GM12891 (cell line): ENCODE measurements around the gene PTPN3.

Source experiments
- PAX5 ChIP-seq: IDR thresholded peaks from 2 replicates; pipeline ENCODE4 v1.6.1; 2011; ENCODE audit warnings: low read length, moderate library complexity, mild to moderate bottlenecking; ENCODE audit not compliant: insufficient read depth, severe bottlenecking
- POLR2A ChIP-seq: IDR thresholded peaks from 2 replicates; pipeline ENCODE4 v1.6.1; 2011; ENCODE audit warnings: low read depth, low read length, control low read depth
- POLR2AphosphoS5 ChIP-seq: IDR thresholded peaks from 2 replicates; pipeline ENCODE4 v1.6.1; 2011; ENCODE audit warnings: low read depth, low read length, control low read depth
- POU2F2 ChIP-seq: IDR thresholded peaks from 2 replicates; pipeline ENCODE4 v1.6.1; 2011; ENCODE audit warnings: low read depth, mild to moderate bottlenecking, control low read depth, low read length, moderate library complexity
- SPI1 ChIP-seq: IDR thresholded peaks from 2 replicates; pipeline ENCODE4 v1.6.1; 2011; ENCODE audit warnings: low read depth, low read length, control low read depth
- TAF1 ChIP-seq: IDR thresholded peaks from 2 replicates; pipeline ENCODE4 v1.6.1; 2011; ENCODE audit warnings: low read depth, low read length, control low read depth

DNA sequence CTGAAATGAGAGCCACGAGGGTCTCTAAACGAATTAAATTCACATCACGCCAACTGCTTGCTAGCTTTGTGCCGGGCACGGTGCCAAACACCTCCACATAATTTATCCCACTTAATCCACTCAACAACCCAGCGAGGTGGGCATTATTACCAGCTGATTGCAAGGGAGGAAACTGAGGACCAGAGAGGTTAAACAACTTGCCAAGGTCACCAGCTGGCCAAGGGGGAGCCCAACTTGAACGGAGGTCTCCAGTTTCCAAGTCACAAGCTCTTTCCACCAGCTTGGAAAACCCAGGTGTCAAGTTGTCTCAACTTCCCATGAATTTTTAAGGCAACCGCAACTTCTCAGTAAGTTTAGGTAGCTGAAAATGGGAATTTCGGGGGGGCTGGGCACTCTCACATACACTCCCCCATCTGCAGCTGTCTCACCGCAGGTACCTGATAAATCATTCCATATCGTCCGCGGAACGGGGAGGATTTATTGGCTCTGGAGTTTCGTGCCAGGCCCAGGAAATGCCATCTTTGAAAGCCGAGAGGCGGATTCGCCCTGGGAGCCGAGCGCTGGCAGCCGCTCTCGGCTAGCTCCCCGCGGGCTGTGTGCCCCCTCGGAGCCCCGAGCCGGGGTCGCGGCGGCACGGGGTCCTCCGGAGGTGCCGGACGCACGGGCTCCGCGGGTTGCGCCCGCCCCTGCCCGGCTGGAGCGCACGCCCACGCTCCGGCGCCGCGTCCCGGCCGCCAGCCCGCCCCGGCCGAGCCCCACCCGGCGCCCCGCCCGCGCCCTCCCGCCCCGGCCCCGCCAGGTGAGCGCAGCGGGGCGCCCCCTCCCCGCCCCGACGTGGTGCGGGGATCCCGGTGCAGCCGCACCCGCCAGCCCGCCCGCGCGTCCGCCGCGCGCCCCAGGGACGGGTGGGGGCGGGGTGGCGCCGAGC lies 617 bp downstream of the PTPN3 start:
- no peak for TF ChIP-seq POLR2AphosphoS5
- no peak for TF ChIP-seq POLR2A
- TF ChIP-seq SPI1: no peak
- no peak for TF ChIP-seq TAF1
- TF ChIP-seq POU2F2: no peak
- no peak for TF ChIP-seq PAX5
